C4-2B (cell line): Measurements from ENCODE around the gene MGRN1.
A peak's percentile ranks its signal among the peaks of the same experiment; 100 is the strongest.

Experiments used
- H3K27ac ChIP-seq: fragments of 450-650 bp; 2 replicates; pipeline ENCODE4 v1.5.1; 2017
- ZFX ChIP-seq: fragments of 450-650 bp; IDR thresholded peaks from 2 replicates; pipeline ENCODE4 v1.6.1; 2017
- TF ChIP-seq, protein P1 (sequence below): fragments of 450-650 bp; conservative IDR thresholded peaks from 2 replicates; pipeline ENCODE4 v1.5.1; 2017; ENCODE audit warnings: mild to moderate bottlenecking

MGRN1 gene

DNA sequence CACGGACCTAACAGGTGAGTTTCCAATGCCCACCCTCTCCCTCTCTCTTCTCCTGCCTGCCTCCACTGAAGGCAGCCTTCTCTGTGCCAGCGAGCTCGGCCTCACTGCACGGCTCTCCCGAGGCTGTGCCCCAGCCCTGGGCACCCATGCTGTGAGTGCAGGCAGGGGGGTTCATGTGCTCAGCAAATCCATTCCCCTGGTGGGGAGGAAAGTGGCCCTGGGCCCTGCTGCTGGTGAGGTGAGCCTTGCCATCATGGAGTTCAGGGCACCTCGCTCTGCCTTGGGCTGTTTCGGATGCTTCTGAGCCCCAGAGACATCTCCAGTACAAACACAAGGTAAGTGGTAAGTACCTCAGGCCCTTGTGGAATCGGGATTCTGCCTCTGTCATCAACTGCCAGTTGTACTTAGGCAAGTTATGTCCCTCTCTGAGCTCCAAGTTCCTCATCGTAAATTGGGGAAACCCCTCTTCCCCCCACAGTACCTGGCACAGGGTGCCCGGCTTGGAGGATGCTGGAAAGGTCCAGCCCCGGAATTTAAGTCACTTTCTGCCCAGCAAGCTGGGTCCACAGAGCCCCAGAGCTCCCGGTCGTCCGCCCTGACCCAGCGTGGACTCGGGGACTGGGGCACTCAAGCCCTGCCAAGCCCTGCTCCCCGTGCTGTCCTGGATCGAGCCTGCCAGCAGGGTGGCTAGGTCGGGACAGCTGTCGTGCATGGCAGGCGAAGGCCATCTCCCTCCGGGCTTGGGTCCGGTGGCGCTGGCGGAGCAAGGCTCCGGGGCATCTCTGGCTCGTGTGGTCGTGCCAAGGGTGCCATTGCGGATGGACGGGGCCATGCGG, 68.1 kb downstream of the MGRN1 start:
- TF ChIP-seq, protein P1, sequence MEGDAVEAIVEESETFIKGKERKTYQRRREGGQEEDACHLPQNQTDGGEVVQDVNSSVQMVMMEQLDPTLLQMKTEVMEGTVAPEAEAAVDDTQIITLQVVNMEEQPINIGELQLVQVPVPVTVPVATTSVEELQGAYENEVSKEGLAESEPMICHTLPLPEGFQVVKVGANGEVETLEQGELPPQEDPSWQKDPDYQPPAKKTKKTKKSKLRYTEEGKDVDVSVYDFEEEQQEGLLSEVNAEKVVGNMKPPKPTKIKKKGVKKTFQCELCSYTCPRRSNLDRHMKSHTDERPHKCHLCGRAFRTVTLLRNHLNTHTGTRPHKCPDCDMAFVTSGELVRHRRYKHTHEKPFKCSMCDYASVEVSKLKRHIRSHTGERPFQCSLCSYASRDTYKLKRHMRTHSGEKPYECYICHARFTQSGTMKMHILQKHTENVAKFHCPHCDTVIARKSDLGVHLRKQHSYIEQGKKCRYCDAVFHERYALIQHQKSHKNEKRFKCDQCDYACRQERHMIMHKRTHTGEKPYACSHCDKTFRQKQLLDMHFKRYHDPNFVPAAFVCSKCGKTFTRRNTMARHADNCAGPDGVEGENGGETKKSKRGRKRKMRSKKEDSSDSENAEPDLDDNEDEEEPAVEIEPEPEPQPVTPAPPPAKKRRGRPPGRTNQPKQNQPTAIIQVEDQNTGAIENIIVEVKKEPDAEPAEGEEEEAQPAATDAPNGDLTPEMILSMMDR = no peak
- no peak for TF ChIP-seq ZFX
- H3K27ac ChIP-seq = peak overlapping the region; percentile 97

DNA sequence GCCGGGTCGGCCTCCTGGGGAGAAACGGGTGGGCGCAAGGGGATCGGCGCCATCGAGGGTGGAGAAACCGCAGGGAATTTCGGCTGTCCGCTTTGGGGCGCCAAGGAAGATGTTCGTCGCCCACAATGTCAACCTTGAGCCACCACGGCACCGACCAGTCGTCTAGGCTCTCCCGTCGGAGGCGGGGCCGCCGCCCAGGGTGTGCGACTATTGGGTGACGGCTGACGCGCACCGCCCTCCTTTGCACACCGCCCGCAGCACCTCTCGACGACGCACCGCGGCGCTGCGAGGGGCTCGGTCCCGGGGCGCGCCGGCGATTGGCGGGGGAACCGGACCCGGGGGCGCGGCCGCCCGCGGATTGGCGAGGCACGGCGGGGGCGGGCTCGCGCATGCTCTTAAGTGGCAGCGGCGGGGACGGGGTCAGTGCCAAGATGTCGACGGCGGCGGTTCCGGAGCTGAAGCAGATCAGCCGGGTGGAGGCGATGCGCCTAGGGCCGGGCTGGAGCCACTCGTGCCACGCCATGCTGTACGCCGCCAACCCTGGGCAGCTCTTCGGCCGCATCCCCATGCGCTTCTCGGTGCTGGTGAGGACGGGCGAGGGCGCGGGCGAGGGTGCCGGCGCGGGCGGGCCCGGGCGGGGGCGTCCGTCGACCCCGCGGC, 68.8 kb downstream of the MGRN1 start, which contains the start of gene NUDT16L1:
Gene NUDT16L1, plus strand, starts transcription at position 267 of the 660 bp plus-strand sequence. Its CDS starts 165 bp downstream, at position 432.
- peak within 1 kb of the TSS; percentile 97 for H3K27ac ChIP-seq
- TF ChIP-seq, protein P1 = no peak; the same call in 1 of the 2 replicates
- TF ChIP-seq ZFX = no peak

DNA sequence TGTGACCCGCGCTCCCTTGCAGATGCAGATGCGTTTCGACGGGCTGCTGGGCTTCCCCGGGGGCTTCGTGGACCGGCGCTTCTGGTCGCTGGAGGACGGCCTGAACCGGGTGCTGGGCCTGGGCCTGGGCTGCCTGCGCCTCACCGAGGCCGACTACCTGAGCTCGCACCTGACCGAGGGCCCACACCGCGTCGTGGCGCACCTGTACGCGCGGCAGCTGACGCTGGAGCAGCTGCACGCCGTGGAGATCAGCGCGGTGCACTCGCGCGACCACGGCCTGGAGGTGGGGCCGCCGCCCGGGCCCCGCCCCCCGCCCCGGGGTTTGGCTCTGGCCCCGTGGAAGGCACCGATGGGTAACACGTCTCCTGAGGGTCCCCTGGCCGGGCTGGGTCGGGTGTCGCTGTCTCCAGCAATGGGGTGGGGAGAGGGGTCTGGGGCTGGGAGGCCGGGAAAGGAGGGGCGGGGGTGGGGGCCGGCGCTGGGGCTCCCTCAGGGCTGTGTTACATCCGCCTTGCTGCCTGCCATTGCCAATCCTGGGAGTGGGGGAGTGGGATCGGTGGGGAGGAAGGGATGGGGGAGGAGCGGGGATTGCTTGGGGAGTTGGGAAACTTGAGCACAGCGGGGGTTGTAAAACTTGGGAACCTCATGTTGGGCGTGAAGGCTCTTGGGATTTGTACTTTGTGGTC, 69.5 kb downstream of the MGRN1 start:
- H3K27ac ChIP-seq = peak overlapping the region; percentile 97
- TF ChIP-seq, protein P1 = no peak
- TF ChIP-seq ZFX = peak; percentile 78; the same call in 1 of the 2 replicates

DNA sequence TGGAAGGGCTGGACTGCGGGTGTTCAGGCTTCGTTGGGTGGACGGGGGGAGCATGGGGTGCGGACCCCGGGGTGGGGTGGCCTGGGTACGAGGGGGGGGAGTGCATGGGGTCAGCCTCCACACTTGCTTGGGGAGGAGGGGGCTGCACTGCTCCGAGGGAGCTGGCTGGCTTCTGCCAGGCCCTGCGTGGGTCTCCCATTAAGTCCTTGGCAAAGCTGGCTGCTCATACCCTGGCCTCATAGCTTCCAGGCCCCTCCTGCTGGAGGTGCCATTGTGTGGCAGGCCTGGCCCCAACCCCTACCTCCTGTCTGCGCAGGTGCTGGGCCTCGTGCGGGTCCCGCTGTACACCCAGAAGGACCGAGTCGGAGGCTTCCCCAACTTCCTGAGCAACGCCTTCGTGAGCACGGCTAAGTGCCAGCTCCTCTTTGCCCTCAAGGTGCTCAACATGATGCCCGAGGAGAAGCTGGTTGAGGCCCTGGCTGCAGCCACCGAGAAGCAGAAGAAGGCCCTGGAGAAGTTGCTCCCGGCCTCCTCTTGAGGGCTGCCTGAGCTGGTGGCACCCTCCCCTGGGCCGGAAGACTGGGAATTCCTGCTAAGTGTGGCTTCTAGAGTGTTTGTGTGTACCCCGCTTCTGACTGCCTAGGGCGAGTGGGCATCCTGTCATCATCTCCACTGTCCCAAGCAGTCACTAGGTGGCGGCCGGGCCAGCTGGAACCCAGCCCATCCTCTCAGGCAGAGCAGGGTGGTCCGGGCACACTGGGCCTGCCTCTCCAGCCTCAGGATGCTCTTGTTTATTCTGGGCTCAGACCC, 70.2 kb downstream of the MGRN1 start:
- TF ChIP-seq, protein P1 = no peak
- no peak for TF ChIP-seq ZFX
- H3K27ac ChIP-seq = peak overlapping the region; percentile 97

DNA sequence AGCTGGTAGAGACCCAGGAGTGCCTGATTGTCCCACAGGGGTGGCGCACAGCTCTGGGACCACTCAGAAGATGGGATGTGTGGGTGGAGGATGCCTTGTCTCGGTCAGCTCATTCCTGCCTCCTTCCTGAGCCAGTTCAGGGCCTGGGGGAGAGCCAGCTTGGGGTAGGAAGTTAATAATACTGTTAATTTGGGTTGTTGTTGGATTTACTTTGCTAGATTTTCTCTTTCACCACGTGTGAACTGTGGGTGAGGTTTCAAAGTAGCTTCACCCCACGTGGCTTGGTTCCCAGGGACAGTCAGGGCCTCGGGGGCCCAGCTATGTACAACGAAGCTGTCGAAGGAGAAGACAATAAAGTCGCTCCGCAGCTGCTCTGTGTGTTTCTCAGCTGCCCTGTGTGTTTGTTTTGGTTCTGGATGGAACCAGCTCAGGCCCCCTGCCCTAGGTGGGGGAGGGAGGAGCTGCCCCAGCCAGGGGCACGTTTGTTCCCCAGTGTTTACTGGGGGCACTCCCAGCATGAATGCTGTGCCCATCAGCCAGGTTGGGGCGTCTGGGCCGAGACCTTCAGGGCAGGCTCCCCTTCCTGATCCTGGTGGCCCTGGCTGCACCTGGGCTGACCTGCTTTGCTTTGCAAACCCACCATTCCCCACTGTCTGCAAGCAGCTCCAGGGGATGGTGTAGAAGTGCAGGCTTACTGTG, 71.0 kb downstream of the MGRN1 start:
- TF ChIP-seq, protein P1 = no peak
- no peak for TF ChIP-seq ZFX
- no peak overlapping the region; the same call in 1 of the 2 replicates for H3K27ac ChIP-seq

DNA sequence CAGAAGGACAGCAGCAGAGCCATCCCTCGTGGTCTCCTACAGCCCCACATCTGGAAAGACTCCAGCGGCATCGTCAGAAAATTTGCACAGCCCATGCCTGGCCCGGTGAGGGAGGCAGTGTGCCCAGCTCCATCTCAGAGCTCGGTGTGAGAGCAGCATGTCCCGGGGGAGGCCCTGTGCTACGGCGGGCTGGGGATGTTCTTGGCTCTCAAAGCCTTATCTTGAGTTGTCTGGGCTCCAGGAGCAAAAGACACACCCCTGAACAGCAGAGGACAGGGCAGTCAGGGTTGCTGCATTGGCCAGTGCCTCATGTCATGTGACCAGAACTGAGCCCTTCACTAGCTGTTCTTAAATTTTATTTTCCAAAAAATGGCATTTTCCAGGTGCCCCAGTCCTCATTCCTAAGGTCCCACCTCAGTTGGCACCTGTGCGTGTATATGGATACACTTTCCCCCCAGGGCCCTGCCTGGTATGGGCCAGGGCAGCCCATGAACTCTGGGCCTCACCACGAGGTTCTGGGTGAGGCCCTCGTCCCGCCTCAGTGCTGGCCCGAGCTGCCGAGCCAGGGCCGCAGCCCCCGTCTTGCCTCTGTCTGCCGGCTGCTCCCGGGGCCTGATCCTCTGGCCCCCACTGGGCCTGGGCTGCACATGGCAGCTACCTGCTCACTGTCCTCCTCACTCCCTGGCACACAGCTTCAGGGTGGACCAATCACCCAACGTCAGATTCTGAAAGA, 71.7 kb downstream of the MGRN1 start:
- H3K27ac ChIP-seq = no peak overlapping the region
- TF ChIP-seq, protein P1 = no peak
- no peak for TF ChIP-seq ZFX
